Fibroblast of lung (primary cell): ENCODE measurements around the gene AATK. TPM values are rescaled to one million over a fixed set of nuclear protein-coding genes. Genes with fewer than 3 reads are reported as not detected.

Experiments used
- DNase-seq, 2 donors: peaks; one replicate each; pipeline versions ENCODE4 v3.0.0 to v3.0.0-alpha.2; 2010; ENCODE audit warnings: low read depth in 2 of 2
- H2AFZ ChIP-seq: 2 replicates; pipeline ENCODE4 v1.5.1; 2012; ENCODE audit warnings: low read length, control low read depth, inconsistent platforms
- H3K27ac ChIP-seq: 2 replicates; pipeline ENCODE4 v1.5.1; 2011; ENCODE audit warnings: low read length, control low read depth; ENCODE audit not compliant: insufficient read depth
- H3K27me3 ChIP-seq: 2 replicates; pipeline ENCODE4 v1.5.1; 2011; ENCODE audit warnings: mild to moderate bottlenecking, low read length; ENCODE audit not compliant: control insufficient read depth, insufficient read depth
- H3K36me3 ChIP-seq: 2 replicates; pipeline ENCODE4 v1.5.1; 2011; ENCODE audit warnings: low read length; ENCODE audit not compliant: control insufficient read depth, insufficient read depth
- H3K4me1 ChIP-seq: 2 replicates; pipeline ENCODE4 v1.5.1; 2011; ENCODE audit warnings: low read length; ENCODE audit not compliant: control insufficient read depth, insufficient read depth; ENCODE audit errors: extremely low read depth
- H3K4me2 ChIP-seq: 2 replicates; pipeline ENCODE4 v1.5.1; 2011; ENCODE audit warnings: low read length, control low read depth; ENCODE audit not compliant: insufficient read depth; ENCODE audit errors: extremely low read depth
- H3K4me3 ChIP-seq, 4 experiments: fragments of 200-600 bp in 1 of 4; sonication (generic) in 1 of 4; replicated peaks in 1 of 4; 2 replicates each; pipeline ENCODE4 v1.5.1; 2011 to 2016; ENCODE audit warnings: low read length in 4 of 4, low read depth in 3 of 4, mild to moderate bottlenecking in 3 of 4, control low read depth in 2 of 4, inconsistent platforms in 1 of 4, mixed read lengths in 1 of 4; ENCODE audit not compliant: insufficient read depth in 1 of 4; ENCODE audit errors: control extremely low read depth in 1 of 4
- H3K79me2 ChIP-seq: 2 replicates; pipeline ENCODE4 v1.5.1; 2012; ENCODE audit warnings: mild to moderate bottlenecking, low read length, inconsistent platforms; ENCODE audit not compliant: control insufficient read depth, insufficient read depth
- H3K9ac ChIP-seq: 2 replicates; pipeline ENCODE4 v1.5.1; 2011; ENCODE audit warnings: mild to moderate bottlenecking, low read length, control low read depth; ENCODE audit not compliant: insufficient read depth
- H3K9me3 ChIP-seq: 2 replicates; pipeline ENCODE4 v1.5.1; 2012; ENCODE audit warnings: low read depth, low read length; ENCODE audit not compliant: control insufficient read depth, insufficient read depth
- H4K20me1 ChIP-seq: 2 replicates; pipeline ENCODE4 v1.5.1; 2011; ENCODE audit warnings: low read length; ENCODE audit not compliant: control insufficient read depth, insufficient read depth; ENCODE audit errors: extremely low read depth
- EZH2 ChIP-seq: IDR thresholded peaks from 2 replicates; pipeline ENCODE4 v1.5.1; 2012; ENCODE audit warnings: low read length, control low read depth, mild to moderate bottlenecking; ENCODE audit errors: missing control alignments
- polyA plus RNA-seq, 2 donors: library from polyadenylated mRNA; depleted of rRNA in 1 of 2; stranded (reverse) in 1 of 2; unstranded in 1 of 2; fragments of >200 nt; gene quantifications; 2 replicates each; pipeline ENCODE4 v1.2.1, GENCODE V29; 2011 to 2012; ENCODE audit warnings: missing spikeins in 1 of 2
- total RNA-seq: library from RNA; depleted of rRNA; stranded (reverse); fragments of >200 nt; gene quantifications from 2 replicates; pipeline ENCODE4 v1.2.1, GENCODE V29; 2014
- TF ChIP-seq, protein P1 (sequence below), 2 donors: IDR thresholded peaks in 1 of 2; conservative IDR thresholded peaks in 1 of 2; 1 replicate in 1 of 2; 2 replicates in 1 of 2; pipeline ENCODE4 v1.5.1; 2011 to 2012; ENCODE audit warnings: low read length in 2 of 2, control low read depth in 1 of 2, inconsistent platforms in 1 of 2, low read depth in 1 of 2, mild to moderate bottlenecking in 1 of 2

Gene AATK
- total and polyA plus RNA-seq, 2 donors (not counting 1 experiment from before 2014, with no cell fraction given): 0.16 to 0.50 TPM

DNA sequence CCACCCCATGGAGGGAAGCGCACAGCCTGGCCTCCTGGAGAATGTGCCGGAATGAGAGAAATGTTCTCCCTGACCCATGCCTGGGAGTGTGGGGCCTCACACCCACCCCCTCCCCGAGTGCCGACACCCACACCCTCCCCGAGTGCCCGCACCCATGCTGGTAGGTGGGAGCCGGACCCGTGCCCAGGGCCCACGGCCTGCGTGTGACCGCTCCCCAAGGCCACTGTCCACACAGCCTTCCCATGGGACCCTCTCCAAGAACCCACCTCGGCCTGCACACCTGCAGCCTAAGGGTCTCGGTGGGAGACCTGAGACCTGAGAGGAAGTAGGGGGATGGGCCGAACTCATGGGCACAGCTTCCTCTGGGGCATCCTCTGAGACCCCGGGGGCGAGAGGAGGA is 4.0 kb downstream of the AATK start:
- TF ChIP-seq, protein P1, sequence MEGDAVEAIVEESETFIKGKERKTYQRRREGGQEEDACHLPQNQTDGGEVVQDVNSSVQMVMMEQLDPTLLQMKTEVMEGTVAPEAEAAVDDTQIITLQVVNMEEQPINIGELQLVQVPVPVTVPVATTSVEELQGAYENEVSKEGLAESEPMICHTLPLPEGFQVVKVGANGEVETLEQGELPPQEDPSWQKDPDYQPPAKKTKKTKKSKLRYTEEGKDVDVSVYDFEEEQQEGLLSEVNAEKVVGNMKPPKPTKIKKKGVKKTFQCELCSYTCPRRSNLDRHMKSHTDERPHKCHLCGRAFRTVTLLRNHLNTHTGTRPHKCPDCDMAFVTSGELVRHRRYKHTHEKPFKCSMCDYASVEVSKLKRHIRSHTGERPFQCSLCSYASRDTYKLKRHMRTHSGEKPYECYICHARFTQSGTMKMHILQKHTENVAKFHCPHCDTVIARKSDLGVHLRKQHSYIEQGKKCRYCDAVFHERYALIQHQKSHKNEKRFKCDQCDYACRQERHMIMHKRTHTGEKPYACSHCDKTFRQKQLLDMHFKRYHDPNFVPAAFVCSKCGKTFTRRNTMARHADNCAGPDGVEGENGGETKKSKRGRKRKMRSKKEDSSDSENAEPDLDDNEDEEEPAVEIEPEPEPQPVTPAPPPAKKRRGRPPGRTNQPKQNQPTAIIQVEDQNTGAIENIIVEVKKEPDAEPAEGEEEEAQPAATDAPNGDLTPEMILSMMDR (conservative IDR thresholded peaks at IDR 0.05 in 1 of 2, IDR thresholded peaks at IDR 0.05 in 1 of 2; ENCODE audit: low read depth in 1 of 2, low read length in 2 of 2): no peak
- TF ChIP-seq EZH2: no peak
- Histone ChIP-seq H3K9ac (no peak overlapping the region), H3K27me3 (peaks cover 13% of the 10 kb centered on the region), H3K4me3 (no peak overlapping the region), H2AFZ (no peak overlapping the region), H3K27ac (no peak overlapping the region), H3K4me2 (no peak overlapping the region), H3K9me3 (no peaks in the 10 kb centered on the region), H3K4me1 (no peaks in the 10 kb centered on the region), H4K20me1 (no peaks in the 10 kb centered on the region), H3K36me3 (no peaks in the 10 kb centered on the region), H3K79me2 (no peaks in the 10 kb centered on the region)
- no peak for DNase-seq

DNA sequence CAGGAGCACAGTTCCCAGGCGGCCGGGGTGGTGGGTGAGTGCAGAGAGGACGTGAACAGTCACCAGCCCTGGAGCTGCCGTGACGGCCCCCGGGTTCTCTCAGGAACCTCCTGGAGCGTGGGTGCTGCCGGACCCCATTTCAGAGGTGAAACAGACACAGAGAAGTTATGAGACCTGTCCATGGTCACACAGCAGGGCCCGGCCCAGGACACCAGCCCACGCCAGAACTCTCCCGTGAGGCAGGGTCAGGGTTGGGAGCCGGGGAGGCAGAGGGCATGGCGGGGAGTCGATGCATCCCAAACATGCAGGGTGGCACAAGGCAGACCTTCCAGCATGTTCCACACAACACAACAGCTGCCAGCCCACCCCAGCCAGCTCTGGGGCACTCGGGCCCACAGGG is 4.5 kb downstream of the AATK start:
- Histone ChIP-seq H3K27ac (no peak overlapping the region), H4K20me1 (no peaks in the 10 kb centered on the region), H3K27me3 (peaks cover 12% of the 10 kb centered on the region), H3K36me3 (no peaks in the 10 kb centered on the region), H3K9me3 (no peaks in the 10 kb centered on the region), H3K4me1 (no peaks in the 10 kb centered on the region), H3K4me3 (no peak overlapping the region), H3K79me2 (no peaks in the 10 kb centered on the region), H2AFZ (no peak overlapping the region), H3K9ac (no peak overlapping the region), H3K4me2 (no peak overlapping the region)
- no peak for DNase-seq
- TF ChIP-seq, protein P1 (conservative IDR thresholded peaks at IDR 0.05 in 1 of 2, IDR thresholded peaks at IDR 0.05 in 1 of 2; ENCODE audit: low read depth in 1 of 2, low read length in 2 of 2): no peak
- no peak for TF ChIP-seq EZH2

DNA sequence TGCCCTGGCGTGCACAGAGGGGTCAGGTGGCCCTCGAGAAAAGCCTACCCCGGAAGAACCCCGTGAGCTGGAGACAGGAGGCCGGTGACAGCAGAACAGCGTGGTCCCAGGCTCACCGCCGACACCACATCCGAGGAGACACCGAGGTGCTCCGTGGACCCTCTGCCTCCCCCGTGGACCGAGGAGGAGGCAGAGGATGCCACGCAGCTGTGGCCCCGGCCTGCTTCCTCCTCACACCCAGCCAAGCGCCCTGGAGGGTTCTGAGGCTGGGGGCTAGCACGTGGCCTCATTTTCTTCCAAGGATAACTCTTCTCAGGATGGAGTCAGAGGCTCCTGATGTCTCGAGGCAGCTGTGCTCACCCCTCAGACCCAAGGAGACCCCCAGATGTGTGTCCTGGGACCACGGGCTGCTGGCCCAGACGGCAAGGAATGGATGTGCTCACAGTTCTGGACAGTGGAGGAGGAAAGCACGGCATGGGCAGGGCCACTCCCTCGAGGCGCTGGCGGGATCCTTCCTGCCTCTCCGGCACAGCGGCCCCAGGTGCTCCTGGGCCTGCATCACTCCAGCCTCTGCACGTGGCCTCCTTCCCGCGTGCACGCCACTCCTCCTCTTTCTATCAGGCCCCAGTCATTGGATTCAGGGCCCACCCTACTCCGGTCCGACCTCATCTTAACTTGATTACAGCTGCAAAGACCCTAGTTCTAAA is 5.1 kb downstream of the AATK start:
- no peak overlapping the region for H2AFZ ChIP-seq
- H3K4me3 ChIP-seq: no peak overlapping the region
- peaks cover 12% of the 10 kb centered on the region for H3K27me3 ChIP-seq
- TF ChIP-seq EZH2: no peak
- TF ChIP-seq, protein P1 (conservative IDR thresholded peaks at IDR 0.05 in 1 of 2, IDR thresholded peaks at IDR 0.05 in 1 of 2; ENCODE audit: low read depth in 1 of 2, low read length in 2 of 2): no peak
- no peaks in the 10 kb centered on the region for H3K79me2 ChIP-seq
- H3K4me1 ChIP-seq: no peaks in the 10 kb centered on the region
- no peak overlapping the region for H3K4me2 ChIP-seq
- no peaks in the 10 kb centered on the region for H4K20me1 ChIP-seq
- H3K9me3 ChIP-seq: no peaks in the 10 kb centered on the region
- DNase-seq: no peak
- H3K27ac ChIP-seq: no peak overlapping the region
- no peak overlapping the region for H3K9ac ChIP-seq
- no peaks in the 10 kb centered on the region for H3K36me3 ChIP-seq
